Activated T-cell treated with anti-CD3 and anti-CD28 coated beads, Interleukin-2, amount 50 U/mL, for 4 hours (primary cell): Measurements from ENCODE around the gene ATP5F1B. TPM values are rescaled to one million over a fixed set of nuclear protein-coding genes. Genes with fewer than 3 reads are reported as not detected.

Experiments used
- ATAC-seq, 2 donors: fragments of 200-7000 bp; cut with Tn5 transposase; one replicate each; pipeline ENCODE4 v1.10.0; 2021
- DNase-seq: peaks from one replicate; pipeline ENCODE4 v3.0.0-alpha.2; 2020
- H3K27me3 Mint-ChIP-seq: one replicate; pipeline ENCODE4 v1.8.0; 2021; ENCODE audit warnings: low read depth, mixed read lengths
- H3K36me3 Mint-ChIP-seq: one replicate; pipeline ENCODE4 v1.8.0; 2022; ENCODE audit warnings: mixed read lengths; ENCODE audit not compliant: insufficient read depth
- H3K4me1 Mint-ChIP-seq: one replicate; pipeline ENCODE4 v1.8.0; 2021; ENCODE audit warnings: low read depth, mixed read lengths
- H3K4me3 Mint-ChIP-seq: one replicate; pipeline ENCODE4 v1.8.0; 2021; ENCODE audit warnings: mild to moderate bottlenecking, moderate library complexity, mixed read lengths
- H3K9me3 Mint-ChIP-seq: one replicate; pipeline ENCODE4 v1.8.0; 2021; ENCODE audit warnings: mixed read lengths
- total RNA-seq, 3 donors: library from RNA; stranded (reverse); gene quantifications; one replicate each; pipeline ENCODE4 v1.2.1, GENCODE V29; 2021

The ATP5F1B gene
- total RNA-seq, 3 donors from 2014 or later, result 885 to 1,118 (median 953) TPM

DNA sequence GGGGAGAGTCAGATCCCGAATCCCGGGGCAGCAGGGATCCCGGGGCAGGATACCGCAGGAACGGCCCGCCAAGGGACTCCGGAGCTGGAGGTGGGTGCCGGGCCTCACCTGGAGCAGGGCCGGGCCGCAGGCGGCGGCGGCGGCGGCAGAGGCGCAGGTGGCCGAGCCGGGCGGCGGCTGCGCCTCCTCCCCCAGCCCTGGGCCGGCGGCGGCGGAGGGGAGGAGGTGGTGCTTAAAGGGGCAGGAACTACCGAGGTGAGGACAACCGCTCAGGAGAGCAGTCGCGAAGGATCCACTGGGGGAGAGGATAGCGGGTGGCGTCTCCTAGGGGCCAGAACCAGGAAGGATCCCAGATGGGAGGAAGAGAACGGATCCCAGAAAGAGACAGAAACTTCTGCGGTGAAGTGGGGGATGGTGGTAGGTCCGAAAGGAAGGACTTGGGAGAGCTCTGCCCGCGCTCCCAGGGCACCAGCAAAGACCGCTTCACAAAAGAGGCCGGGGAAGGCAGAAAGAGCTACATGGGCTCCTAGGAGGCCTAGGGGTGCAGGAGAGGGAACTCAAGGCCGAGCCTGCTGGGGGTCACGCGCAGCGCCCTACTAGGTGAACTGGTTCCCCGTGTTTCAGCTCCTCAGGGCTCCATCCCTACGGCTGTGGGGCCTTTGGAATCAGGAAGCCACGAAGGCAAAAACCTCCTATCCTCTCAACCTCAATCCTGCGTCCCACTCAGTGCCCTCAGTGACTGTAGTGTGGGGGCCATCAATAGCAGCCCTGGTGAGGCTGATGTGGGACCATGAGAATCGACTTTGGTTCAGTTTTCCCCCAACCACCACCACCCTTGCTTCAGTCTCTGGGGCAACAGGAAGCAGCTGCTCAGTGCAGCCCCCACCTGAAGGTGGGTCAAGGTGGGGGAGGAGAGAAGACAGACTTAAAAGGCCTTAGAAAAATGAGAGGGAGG lies 10.7 kb downstream of the ATP5F1B start:
- ATAC-seq (peak; percentile 35 to 39), DNase-seq (peak; percentile 45)
- Mint-ChIP-seq H3K27me3 (no peaks in the 10 kb centered on the region), H3K9me3 (no peaks in the 10 kb centered on the region), H3K36me3 (peaks cover 18% of the 10 kb centered on the region), H3K4me1 (peaks cover 68% of the 10 kb centered on the region), H3K4me3 (peak overlapping the region; percentile 96)

DNA sequence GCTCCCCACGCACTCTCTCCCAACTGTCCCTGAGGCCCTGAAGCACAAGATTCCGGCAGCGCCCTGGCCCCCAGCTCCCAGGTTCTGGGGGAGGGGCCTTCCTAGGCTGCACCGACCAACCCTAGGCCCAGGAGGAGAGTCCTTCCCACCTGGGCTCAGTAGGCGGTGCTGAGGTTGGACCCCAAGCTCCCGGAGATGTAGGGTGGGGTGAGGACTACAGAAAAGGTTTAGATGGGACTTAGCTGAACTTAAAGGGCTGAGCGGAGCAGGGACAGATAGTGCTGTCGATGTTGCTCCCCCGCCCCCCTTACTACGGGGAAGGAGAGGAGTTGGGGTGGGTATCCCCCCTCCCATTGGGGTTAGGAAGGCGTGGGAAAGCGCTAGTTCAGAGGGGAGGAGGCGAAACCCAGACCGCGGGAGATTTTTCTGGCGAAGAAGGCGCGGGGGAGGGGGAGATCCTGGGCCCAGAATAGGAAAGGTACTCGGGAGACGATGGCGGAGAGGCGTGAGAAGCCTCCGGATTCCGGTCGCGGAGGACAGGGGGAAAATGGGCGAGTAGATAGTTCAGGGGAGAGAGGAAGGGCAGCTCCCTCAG lies 11.4 kb downstream of the ATP5F1B start:
- Mint-ChIP-seq H3K9me3 (no peaks in the 10 kb centered on the region), H3K36me3 (peaks cover 14% of the 10 kb centered on the region), H3K27me3 (no peaks in the 10 kb centered on the region), H3K4me3 (peak overlapping the region; percentile 96), H3K4me1 (peaks cover 68% of the 10 kb centered on the region)
- ATAC-seq (no peak), DNase-seq (no peak)

DNA sequence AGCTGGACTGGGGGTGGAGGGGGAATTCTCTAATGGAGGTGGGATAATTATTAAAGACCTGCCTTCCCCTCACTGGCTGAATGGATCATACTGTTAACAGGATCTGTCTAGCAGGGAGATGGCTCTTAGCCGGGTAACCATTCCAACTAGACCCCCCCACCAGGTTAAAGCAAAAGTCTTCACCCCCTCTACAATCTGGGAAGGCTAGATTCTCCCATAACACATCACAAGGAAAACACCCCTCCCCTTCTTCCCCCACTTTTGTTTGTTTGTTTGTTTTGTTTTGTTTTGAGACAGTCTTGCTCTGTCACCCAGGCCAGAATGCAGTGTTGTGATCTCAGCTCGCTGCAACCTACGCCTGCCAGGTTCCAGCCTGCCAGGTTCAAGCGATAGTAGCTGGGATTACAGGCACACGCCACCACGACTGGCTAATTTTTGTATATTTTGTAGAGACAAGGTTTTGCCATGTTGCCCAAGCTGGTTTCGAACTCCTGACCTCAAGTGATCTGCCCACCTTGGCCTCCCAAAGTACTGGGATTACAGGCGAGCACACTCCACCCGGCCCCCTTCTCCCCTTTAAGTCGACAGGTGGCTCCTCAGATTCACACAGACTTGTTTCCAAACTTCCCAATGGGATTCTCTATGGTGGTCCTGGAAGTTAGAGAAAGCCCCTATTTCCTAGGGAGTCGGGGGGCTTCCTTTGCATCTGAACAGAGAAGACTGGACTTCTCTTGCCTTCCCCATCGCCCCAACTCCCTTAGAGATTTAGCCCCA lies 12.1 kb downstream of the ATP5F1B start:
- no peaks in the 10 kb centered on the region for H3K27me3 Mint-ChIP-seq
- H3K9me3 Mint-ChIP-seq, result no peaks in the 10 kb centered on the region
- H3K36me3 Mint-ChIP-seq, result peaks cover 9% of the 10 kb centered on the region
- ATAC-seq (no peak), DNase-seq (no peak)
- H3K4me1 Mint-ChIP-seq, result peaks cover 72% of the 10 kb centered on the region
- H3K4me3 Mint-ChIP-seq, result peak overlapping the region; percentile 96

DNA sequence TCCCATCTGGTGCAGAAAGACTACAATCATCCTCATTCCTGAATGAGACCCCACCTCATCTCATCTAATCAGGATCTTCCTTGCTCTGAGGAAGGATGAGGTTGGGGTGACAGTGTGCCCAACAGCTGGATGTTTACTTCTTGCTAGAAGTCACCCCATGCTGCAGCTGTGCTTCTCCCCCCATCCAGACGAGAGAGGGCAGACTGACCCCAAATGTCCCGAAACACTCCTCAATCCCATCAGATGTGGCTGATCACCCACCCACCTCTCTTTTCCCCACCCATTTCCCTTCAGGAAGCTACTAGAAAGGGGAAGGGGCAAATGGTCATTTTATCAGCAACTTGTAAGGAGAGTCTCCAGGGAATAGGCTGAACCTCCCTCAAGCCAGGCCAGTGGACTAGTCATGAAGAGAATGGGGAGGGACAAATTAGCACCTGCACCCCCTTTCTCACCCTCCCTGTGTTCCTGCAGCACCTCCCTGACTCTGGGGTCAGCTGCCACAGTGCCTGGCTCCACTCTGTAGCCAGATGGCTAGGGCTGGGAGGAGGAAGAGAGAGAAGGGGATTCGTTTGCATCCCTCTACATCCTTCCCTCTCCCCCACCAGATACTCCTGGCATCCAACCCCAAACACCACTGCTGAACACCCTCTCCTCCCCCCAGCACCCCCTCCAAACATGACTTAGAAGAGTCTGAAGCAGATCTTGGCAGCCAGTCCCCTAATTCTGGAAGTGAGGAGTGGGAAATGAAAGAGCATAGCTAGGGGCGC lies 12.9 kb downstream of the ATP5F1B start:
- no peak for DNase-seq
- Mint-ChIP-seq H3K4me3 (peak overlapping the region; percentile 96), H3K4me1 (peaks cover 80% of the 10 kb centered on the region), H3K36me3 (peaks cover 6% of the 10 kb centered on the region), H3K9me3 (no peaks in the 10 kb centered on the region), H3K27me3 (no peaks in the 10 kb centered on the region)
- ATAC-seq, result no peak

DNA sequence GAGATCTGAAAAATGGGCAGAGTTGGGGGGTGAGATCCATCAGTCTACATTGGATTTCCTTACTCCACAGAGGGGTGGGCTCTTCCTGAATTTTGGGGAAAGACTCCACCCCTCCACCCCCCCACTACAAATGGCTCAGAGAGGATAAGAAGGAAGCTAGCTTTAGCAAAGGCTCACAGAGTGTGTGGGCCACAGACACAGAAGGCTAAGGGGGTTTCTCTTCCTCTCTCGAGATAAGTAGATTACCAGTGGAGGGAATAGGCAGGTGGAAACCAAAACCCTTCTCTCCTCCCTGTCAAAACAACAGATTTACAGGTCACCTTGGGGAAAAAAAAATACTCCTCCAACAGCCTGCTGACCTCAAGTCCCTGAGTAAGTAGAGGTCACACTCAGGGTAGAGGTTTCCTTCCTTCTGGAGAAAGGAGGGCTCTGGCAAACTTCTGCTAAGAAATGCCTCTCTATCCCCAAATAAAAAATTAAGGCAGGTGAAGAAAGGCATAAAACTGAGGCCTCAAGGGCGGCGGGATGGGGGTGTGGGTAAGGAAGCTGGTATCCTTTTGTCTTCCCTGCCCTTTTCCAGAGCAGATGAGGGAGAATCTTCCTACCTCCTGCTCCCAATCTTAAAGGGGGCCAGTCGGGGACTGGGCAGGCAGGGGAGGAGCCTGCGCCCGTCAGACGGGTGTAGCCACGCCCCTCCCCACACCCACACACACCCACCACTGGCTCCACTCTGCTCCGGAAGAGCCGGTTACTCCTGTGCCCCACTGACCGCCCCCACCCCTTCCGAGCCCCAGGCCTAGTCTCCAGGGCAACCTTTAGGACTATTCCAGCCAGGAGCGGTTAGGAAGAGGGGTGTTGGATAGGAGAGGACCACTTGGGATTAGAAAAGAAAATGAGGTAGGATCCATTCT lies 13.7 kb downstream of the ATP5F1B start:
- H3K4me1 Mint-ChIP-seq, result peaks cover 81% of the 10 kb centered on the region
- H3K27me3 Mint-ChIP-seq, result no peaks in the 10 kb centered on the region
- peak; percentile 65 for DNase-seq
- peaks cover 1% of the 10 kb centered on the region for H3K36me3 Mint-ChIP-seq
- H3K9me3 Mint-ChIP-seq, result no peaks in the 10 kb centered on the region
- peak overlapping the region; percentile 96 for H3K4me3 Mint-ChIP-seq
- no peak for ATAC-seq

DNA sequence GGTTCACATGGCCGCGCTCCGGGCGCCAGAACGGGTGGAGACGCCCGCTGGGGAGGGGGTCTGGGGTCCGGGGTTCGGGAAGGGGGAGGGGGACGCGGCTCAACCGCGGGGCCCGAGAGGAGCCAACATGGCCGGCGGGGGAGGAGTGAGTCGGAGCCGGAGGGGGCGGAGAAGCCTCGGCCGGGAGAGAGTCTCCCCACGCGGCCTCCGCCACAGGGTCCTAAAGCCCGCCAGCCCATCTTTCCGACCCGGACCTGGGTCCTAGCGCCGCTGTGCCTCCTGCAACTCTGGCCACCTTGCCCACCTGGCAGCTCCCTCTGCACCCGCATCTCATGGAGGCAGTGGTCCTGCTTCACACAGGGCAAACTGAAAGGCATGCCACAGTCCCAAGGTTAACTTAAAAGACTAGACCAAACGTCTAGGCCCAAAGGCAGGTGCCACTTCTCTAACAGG lies 15.6 kb downstream of the ATP5F1B start, which contains the start of gene BAZ2A:
Gene BAZ2A (minus strand): TSS at position 147 of the 453 bp plus-strand sequence. CDS start 12,796 bp downstream, outside the sequence.
- Mint-ChIP-seq H3K4me3 (peak within 1 kb of the TSS; percentile 97), H3K4me1 (peaks cover 79% of the 10 kb centered on the region), H3K9me3 (no peaks in the 10 kb centered on the region), H3K27me3 (no peaks in the 10 kb centered on the region), H3K36me3 (peaks cover 5% of the 10 kb centered on the region)
- peak; percentile 79 for DNase-seq
- ATAC-seq, result peak; percentile 76 to 79

DNA sequence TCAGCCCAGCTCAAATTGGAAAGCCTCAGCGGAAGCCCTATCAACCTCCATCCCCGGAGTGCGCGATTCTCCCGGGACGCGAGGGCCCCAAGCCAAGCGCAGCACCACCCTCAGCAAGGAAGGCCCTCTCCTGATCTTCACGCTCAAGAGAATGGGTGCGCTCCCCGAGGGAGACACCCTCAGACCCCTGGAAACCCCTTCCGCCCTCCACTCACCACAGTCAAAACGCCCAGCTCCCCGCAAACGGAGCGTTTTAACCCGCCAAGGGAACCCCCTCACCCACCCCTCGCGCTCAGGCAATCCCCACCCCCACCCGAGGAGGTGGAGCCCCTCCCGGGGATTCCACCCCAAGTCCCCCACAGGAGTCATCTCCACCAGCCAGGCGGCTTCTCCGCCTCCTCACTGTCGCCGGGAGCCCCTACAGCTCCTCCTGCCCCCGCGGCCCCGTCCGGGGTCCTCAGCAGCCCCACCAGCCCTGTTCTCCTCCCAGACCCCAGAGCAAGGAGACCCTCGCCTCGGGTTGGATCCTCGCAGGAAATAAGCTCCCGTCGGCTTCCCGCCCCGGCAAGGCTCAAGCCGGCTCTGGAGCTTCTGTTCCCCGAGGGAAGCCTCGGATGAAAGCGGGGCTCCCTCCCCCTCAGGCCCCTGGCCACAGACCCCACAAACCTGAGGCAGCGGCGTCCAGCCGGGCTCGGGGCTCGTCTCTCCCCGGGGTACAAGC lies 16.2 kb downstream of the ATP5F1B start:
- no peaks in the 10 kb centered on the region for H3K27me3 Mint-ChIP-seq
- DNase-seq, result peak; percentile 55
- no peaks in the 10 kb centered on the region for H3K9me3 Mint-ChIP-seq
- peak; percentile 42 to 43 for ATAC-seq
- H3K4me1 Mint-ChIP-seq, result peaks cover 76% of the 10 kb centered on the region
- H3K4me3 Mint-ChIP-seq, result peak overlapping the region; percentile 97
- H3K36me3 Mint-ChIP-seq, result peaks cover 5% of the 10 kb centered on the region

DNA sequence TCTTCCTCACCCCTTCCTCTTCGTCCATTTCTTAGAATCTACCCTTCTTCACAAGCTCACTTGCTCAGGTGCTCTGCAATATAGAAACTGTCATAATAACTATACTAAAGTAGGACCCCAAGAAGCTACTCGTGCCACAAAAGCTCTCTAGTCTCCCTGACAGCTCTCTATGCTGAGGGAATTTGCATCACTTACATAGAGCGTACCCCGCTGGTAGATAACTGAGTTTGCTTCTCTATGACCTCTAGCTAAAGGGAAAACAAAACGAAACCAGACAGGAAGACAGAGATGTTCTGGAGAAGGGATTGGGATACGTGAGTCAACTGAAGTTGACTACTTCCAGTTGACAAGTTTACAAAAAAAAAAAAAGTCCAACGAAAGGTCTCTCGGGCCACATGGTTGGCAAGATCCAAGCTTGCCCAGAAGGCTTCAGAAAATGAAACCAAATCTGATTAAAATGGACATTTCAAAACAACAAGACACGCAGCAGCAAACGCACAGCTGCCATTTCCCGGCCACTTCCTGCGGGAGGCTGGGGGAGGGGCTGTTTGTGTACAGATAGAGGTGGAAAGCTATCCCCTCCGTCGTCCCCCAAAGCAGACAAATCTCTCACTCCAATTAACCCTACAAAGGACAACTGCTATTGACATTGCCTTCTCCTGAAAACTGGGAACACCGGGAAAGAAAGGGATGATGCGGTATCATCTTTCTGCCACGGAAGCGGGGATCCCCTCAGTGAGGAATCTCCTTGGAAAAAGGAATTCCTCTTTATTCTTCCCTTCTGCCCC lies 16.9 kb downstream of the ATP5F1B start:
- Mint-ChIP-seq H3K9me3 (no peaks in the 10 kb centered on the region), H3K36me3 (peaks cover 5% of the 10 kb centered on the region), H3K4me3 (peak overlapping the region; percentile 97), H3K27me3 (no peaks in the 10 kb centered on the region), H3K4me1 (peaks cover 76% of the 10 kb centered on the region)
- DNase-seq (peak; percentile 34), ATAC-seq (peak in 1 of 2 donors; percentile 12)

DNA sequence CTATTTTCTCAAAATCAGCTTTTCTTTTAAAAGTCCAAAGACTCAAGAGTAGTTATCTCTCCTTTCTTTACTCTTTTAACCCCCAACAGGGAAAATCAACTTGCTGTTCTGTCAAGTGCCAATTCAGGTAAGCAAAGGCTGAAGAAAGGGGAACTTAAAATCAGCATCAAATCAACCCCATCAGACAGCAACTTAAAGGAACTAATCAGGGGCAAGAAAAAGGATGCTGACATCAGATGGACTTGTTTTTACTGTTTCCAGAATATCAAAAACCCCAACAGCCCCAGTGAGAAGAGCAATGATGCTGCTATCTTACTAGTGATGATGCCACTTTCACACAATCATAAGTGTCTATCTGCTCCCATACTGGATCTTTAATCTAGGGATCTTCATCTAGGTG lies 19.1 kb downstream of the ATP5F1B start:
- no peaks in the 10 kb centered on the region for H3K9me3 Mint-ChIP-seq
- peaks cover 5% of the 10 kb centered on the region for H3K36me3 Mint-ChIP-seq
- peaks cover 65% of the 10 kb centered on the region for H3K4me1 Mint-ChIP-seq
- no peak overlapping the region for H3K4me3 Mint-ChIP-seq
- no peak for ATAC-seq
- no peak for DNase-seq
- H3K27me3 Mint-ChIP-seq, result no peaks in the 10 kb centered on the region

DNA sequence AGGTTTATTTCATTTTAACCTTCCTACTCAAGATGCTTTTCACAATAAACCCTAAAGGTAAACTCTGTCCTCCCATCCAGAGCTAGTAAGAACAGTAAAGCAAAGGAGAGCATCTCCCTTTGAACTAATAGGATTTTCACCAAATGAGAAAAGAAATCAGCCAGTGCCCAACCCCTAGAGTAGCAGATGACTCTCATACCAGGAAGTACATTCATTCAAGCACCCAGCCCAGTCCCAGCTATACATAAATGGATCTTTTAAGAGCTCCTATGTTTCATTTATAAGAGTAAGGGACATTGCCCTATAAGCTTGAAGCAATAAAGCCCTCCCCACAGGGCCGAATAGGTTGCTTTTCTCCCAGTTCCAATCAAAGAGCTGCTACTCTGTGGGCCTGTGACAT lies 23.2 kb downstream of the ATP5F1B start:
- no peaks in the 10 kb centered on the region for H3K27me3 Mint-ChIP-seq
- H3K9me3 Mint-ChIP-seq, result no peaks in the 10 kb centered on the region
- no peak overlapping the region for H3K4me3 Mint-ChIP-seq
- DNase-seq (no peak), ATAC-seq (peak in 1 of 2 donors; percentile 58)
- H3K36me3 Mint-ChIP-seq, result peaks cover 15% of the 10 kb centered on the region
- peaks cover 54% of the 10 kb centered on the region for H3K4me1 Mint-ChIP-seq

DNA sequence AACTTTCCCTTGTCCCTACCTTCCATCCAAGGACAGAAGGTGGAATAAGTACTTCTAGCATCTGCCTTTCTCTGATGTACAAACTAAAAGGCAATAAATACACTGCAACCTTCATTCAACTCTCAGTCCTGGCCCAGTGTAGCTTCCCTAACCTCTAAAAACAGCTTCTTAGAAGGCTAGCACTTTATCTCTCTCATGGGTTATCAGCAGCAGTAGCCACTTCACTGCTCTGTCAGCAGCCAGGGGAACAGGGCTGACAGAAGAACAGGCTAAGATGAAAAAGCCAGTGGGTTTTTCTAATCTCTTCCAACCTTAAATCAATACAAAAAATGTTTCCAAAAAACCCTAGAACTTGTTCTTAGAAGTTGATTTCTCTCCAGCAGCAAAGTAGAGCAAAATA lies 28.9 kb downstream of the ATP5F1B start:
- Mint-ChIP-seq H3K36me3 (peaks cover 50% of the 10 kb centered on the region), H3K4me1 (peaks cover 20% of the 10 kb centered on the region), H3K9me3 (no peaks in the 10 kb centered on the region), H3K27me3 (no peaks in the 10 kb centered on the region), H3K4me3 (no peak overlapping the region)
- DNase-seq, result no peak
- no peak for ATAC-seq

DNA sequence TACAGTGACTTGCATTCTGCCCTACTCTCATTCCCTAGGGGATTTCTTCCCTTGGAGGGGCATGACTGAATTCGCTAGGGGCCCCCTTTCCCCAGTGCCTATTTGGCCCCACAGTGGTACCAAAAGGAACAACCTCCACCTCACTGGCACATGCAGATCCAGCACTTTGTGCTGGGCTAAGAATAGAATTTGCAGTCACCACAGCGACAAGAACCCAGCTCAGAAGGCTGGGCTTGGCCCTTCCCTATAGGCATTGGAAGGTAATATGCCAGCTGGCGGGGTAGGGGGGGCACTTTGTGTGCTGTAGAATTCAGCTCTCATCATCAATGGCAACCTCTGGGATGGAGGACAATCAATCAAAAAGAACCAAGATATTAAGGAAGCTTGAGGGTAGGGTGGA lies 29.5 kb downstream of the ATP5F1B start:
- peaks cover 57% of the 10 kb centered on the region for H3K36me3 Mint-ChIP-seq
- ATAC-seq (no peak), DNase-seq (no peak)
- no peaks in the 10 kb centered on the region for H3K9me3 Mint-ChIP-seq
- no peak overlapping the region for H3K4me3 Mint-ChIP-seq
- peaks cover 20% of the 10 kb centered on the region for H3K4me1 Mint-ChIP-seq
- H3K27me3 Mint-ChIP-seq, result no peaks in the 10 kb centered on the region
